Muscle layer of colon (tissue), 2 donors: ENCODE data around the gene GPC3.

ENCODE experiments used
- H3K27ac ChIP-seq: one replicate; pipeline ENCODE4 v1.7.0; 2013; ENCODE audit warnings: low read depth, mild to moderate bottlenecking, low read length, moderate library complexity
- H3K27me3 ChIP-seq, 2 donors: one replicate each; pipeline ENCODE4 v1.7.0; 2013; ENCODE audit warnings: low read length in 2 of 2, mild to moderate bottlenecking in 2 of 2; ENCODE audit not compliant: insufficient read depth in 2 of 2, control insufficient read depth in 1 of 2
- H3K36me3 ChIP-seq: one replicate; pipeline ENCODE4 v1.7.0; 2013; ENCODE audit warnings: mild to moderate bottlenecking, low read length; ENCODE audit not compliant: insufficient read depth
- H3K4me1 ChIP-seq: one replicate; pipeline ENCODE4 v1.7.0; 2013; ENCODE audit warnings: mild to moderate bottlenecking, low read length; ENCODE audit not compliant: insufficient read depth
- H3K4me3 ChIP-seq, 2 donors: one replicate each; pipeline ENCODE4 v1.7.0; 2013; ENCODE audit warnings: low read length in 2 of 2, low read depth in 1 of 2, mild to moderate bottlenecking in 1 of 2, moderate library complexity in 1 of 2
- H3K9ac ChIP-seq: one replicate; pipeline ENCODE4 v1.7.0; 2013; ENCODE audit warnings: low read length
- H3K9me3 ChIP-seq: one replicate; pipeline ENCODE4 v1.7.0; 2013; ENCODE audit warnings: mild to moderate bottlenecking, low read length
- donor health status: abdominal sarcoma.
- donor health status: Adenocarcinoma of cecum.

Gene GPC3

DNA sequence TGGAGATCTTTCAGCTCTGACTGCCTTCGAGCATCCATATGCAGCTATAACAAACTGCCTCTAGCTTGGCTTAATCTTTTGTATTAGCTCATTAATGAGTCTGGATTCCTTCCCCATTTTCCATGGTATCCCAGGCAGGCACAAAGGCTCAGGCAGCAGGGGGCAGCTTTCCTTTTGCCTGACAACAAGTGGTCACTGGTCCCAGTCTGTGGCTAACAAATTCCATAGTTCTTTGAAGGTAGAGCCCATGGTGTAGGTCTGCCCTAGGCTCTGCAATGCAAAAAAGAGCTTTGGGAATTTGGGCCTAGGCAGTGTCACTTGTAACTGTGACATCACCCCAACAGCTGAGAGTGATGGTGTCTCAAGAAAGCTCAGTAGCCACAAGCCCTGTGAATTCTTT, 335.7 kb downstream of the GPC3 start:
- Histone ChIP-seq H3K9ac (no peak overlapping the region), H3K36me3 (no peaks in the 10 kb centered on the region), H3K4me1 (peaks cover 3% of the 10 kb centered on the region), H3K27me3 (no peaks in the 10 kb centered on the region), H3K27ac (no peak overlapping the region), H3K4me3 (no peak overlapping the region), H3K9me3 (no peaks in the 10 kb centered on the region)

DNA sequence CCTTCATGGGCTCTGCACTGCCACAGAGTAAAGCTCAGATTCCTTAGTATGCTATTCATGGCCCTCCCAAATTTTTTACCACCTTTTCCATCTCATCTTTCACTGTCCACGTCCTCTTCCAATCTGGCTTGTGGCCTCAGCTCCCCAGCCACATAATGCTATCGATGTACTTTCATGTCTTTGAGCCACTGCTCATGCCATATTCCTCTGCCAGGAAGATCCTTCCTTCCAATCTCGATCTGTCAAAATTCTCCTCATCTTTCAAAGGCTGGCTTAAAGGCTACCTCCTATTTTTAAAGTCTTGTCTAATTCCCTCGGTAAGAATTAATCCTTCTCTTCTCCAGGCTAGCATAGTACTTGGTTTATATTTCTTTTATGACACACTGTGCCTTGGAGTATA, 336.8 kb downstream of the GPC3 start:
- no peaks in the 10 kb centered on the region for H3K27me3 ChIP-seq
- H3K27ac ChIP-seq, result no peak overlapping the region

DNA sequence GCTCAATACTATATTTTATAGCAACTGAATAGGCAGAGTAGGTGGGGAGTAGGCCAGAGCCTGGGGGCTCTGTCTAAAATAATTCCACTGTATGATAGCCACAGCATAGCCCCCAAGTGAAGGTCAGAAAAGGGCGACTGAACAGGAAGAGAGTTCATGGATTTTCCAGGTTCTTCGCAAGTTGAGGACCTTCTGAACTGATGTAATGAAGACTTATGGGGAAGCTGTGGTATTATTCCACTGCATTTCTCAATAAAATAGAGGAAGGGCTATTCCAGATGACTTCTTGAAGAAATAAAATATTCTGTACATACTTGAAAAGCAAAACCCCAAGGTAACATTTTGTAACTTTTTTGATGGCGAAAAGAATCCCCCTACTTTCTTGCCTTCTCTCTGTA, 338.7 kb downstream of the GPC3 start:
- Histone ChIP-seq H3K9ac (no peak overlapping the region), H3K36me3 (no peaks in the 10 kb centered on the region), H3K27ac (no peak overlapping the region), H3K4me3 (no peak overlapping the region), H3K4me1 (peaks cover 3% of the 10 kb centered on the region), H3K27me3 (no peaks in the 10 kb centered on the region), H3K9me3 (no peaks in the 10 kb centered on the region)

More for the DNA sequence above, 336.8 kb downstream of the GPC3 start:
- H3K36me3 ChIP-seq, result no peaks in the 10 kb centered on the region
- peaks cover 3% of the 10 kb centered on the region for H3K4me1 ChIP-seq
- H3K9ac ChIP-seq, result no peak overlapping the region
- no peaks in the 10 kb centered on the region for H3K9me3 ChIP-seq
- H3K4me3 ChIP-seq, result no peak overlapping the region

DNA sequence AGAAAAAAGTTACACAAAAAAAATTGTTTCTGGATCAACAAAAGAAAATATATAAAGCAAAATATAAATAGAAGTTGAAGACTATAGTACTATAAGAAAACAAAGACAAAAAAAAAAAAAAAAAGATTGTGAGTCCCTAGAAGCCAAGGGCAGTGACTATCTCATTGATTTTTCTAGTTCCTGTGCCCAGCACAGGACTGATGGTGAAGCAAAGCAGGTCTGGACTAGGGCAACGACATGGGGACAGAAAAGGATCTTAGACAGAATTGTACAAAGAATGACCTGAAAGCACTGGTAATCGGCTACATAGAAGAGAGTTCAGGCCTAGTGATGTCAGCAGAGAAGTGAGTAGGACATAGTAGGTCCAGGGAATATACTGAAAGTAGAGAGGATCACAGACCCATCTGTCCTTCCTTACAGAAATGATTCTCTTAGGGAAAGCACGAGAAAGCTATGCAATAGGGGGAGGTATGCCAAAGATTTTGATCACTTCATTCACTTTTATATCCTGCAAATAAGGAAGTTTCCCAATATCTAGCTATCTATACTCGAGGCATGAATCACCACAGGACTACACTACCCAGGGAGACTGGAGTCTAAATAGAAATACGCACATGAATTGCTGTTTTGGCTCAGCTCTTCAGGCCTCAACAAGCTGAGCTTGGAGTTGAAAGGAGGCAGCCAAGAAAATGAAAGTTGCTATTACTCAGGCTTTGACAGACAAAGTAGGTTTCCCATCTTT, 339.2 kb downstream of the GPC3 start:
- H3K27me3 ChIP-seq, result no peaks in the 10 kb centered on the region
- no peak overlapping the region for H3K9ac ChIP-seq
- H3K27ac ChIP-seq, result no peak overlapping the region
- no peaks in the 10 kb centered on the region for H3K9me3 ChIP-seq
- H3K4me1 ChIP-seq, result peaks cover 3% of the 10 kb centered on the region
- H3K4me3 ChIP-seq, result no peak overlapping the region
- H3K36me3 ChIP-seq, result no peaks in the 10 kb centered on the region

DNA sequence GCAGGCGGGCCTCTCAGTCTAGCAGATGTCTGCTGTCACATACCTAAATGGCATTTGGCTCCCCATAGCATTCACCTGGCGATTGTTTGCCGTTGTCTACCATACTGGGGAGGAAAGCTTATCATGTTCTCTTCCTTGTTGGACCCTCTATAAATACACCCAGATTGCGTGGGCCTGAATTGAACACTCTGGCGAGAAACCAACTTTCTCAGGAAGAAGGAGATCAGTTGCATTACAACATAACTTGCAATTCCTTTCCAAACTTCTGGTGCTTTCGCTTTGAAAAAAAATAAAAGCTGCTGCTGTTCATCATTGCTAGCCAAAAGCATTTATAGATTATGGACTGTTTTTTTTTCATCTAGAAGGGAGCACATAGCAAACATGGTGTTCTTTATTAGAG, 340.1 kb downstream of the GPC3 start:
- Histone ChIP-seq H3K27ac (no peak overlapping the region), H3K9me3 (no peaks in the 10 kb centered on the region), H3K4me1 (peaks cover 3% of the 10 kb centered on the region), H3K9ac (no peak overlapping the region), H3K4me3 (no peak overlapping the region), H3K36me3 (no peaks in the 10 kb centered on the region), H3K27me3 (no peaks in the 10 kb centered on the region)

DNA sequence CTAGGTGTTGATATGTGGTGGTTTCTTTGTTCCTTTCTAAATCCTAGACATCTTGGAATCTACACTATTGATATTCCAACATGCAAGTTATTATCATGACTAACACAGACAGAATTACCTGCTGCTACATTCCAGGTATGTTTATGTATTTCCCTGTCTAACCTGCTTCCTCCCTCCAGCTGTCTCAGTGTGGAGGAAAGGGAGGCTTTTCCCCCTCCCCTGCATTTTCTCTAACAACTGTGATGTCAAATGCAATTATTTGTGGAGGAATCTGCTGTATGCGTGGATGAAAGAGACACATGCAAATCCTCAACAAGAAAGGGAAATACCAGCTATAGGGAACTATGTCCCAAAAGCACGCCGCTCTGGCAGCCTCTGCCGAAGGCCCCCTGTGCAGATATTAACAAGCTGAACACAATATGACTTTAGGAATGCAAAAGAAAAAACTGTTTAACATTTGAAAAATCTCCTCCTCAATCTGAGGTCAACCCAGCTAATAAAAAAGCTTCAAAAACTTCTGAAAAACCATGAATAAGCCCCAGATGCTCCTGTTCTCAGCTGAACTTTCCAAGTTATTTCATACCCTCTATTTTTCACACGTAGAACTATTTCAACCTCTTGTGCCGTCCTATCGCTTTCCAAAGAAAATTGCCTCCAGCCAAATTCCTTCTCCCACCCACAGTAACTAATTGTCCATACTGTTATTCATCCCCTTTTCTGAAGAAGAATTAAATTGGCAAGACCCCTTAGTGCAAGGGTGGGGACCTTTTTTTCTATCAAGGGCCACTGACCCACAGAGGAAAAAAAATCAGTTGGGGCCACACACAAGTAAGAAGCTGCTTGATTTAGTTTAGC, 345.0 kb downstream of the GPC3 start:
- no peaks in the 10 kb centered on the region for H3K36me3 ChIP-seq

DNA sequence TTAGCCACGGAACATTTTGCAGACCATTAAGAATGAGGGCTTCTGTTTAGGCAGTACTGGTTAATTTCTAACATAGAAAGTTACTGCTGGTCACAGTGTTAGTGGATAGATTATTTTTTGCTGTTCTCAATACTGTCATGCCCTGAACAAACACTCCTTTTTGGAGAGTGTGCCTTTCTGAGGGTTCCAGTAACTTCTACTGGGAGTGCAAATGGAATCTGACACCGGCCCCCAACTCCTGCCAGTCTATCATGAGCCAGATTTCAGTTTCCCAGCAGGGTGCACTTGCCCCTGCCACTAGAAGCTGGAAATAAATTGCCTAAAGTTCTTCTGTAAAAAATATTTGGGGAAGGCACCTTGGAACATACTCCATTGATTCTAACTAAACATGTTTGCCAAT, 345.7 kb downstream of the GPC3 start:
- no peaks in the 10 kb centered on the region for H3K36me3 ChIP-seq
- no peak overlapping the region for H3K4me3 ChIP-seq
- no peaks in the 10 kb centered on the region for H3K27me3 ChIP-seq
- H3K27ac ChIP-seq, result no peak overlapping the region
- H3K9me3 ChIP-seq, result no peaks in the 10 kb centered on the region
- no peaks in the 10 kb centered on the region for H3K4me1 ChIP-seq
- H3K9ac ChIP-seq, result no peak overlapping the region

More for the DNA sequence above, 345.0 kb downstream of the GPC3 start:
- no peak overlapping the region for H3K27ac ChIP-seq
- H3K9me3 ChIP-seq, result no peaks in the 10 kb centered on the region
- H3K9ac ChIP-seq, result no peak overlapping the region
- no peaks in the 10 kb centered on the region for H3K27me3 ChIP-seq
- no peaks in the 10 kb centered on the region for H3K4me1 ChIP-seq
- no peak overlapping the region for H3K4me3 ChIP-seq

DNA sequence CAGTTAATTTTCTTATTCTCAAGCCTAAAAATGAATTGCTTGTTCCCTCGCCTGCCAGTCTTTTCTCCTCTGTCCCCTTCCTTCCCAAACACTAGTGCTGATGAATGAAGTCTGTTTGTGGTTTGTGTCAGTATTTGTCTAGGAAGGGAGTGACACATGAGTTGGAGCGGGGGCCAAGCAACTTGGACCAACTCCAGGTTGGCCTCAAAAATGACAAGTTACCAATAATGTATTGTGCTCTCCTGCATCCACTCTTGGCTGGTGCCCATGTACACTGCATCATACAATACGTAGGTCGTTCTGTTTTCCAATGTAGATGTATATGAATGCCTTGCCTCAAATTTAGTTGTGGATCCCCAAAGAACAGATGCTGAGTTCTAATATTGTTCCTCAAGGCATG, 347.1 kb downstream of the GPC3 start:
- Histone ChIP-seq H3K9me3 (no peaks in the 10 kb centered on the region), H3K27ac (no peak overlapping the region), H3K27me3 (no peaks in the 10 kb centered on the region), H3K9ac (no peak overlapping the region), H3K4me3 (no peak overlapping the region), H3K36me3 (no peaks in the 10 kb centered on the region), H3K4me1 (no peaks in the 10 kb centered on the region)

DNA sequence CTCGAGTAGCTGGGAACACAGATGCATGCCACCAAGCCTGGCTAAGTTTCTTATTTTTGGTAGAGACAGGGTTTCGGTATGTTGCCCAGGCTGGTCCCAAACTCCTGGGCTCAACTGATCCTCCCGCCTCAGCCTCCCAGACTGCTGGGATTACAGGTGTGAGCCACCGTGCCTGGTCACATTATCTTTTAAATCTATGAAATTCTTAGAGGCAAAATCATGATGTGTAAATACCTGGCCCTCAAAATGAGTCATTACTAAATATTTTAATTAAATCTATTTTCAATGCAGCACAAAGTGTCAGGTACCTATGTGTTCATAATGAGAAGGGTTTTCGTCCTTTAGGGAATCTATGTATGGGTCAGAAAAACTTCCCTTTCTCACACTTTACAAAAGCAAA, 347.6 kb downstream of the GPC3 start:
- Histone ChIP-seq H3K27ac (no peak overlapping the region), H3K27me3 (no peaks in the 10 kb centered on the region), H3K9me3 (no peaks in the 10 kb centered on the region), H3K36me3 (no peaks in the 10 kb centered on the region), H3K9ac (no peak overlapping the region), H3K4me1 (no peaks in the 10 kb centered on the region), H3K4me3 (no peak overlapping the region)

DNA sequence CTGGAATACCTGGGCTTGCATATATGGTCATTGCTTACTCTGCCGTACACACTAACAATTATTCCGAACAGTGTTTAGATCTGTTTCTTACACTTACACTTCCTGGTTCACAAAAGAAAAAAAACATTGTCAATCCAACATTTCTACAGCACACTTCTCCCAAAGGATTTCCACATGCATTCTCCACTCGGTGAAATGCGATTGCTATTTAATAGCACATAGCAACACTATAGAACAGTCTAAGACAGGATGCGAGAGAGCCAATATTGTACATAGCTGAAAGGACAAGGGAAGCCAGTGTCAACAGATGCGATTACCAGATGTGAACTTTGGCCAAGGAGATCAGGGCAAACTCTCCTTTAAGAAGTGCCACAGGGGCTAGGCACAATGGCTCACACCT, 349.4 kb downstream of the GPC3 start:
- Histone ChIP-seq H3K9ac (no peak overlapping the region), H3K36me3 (no peaks in the 10 kb centered on the region), H3K27me3 (no peaks in the 10 kb centered on the region), H3K4me1 (no peaks in the 10 kb centered on the region), H3K9me3 (no peaks in the 10 kb centered on the region), H3K4me3 (no peak overlapping the region), H3K27ac (no peak overlapping the region)

DNA sequence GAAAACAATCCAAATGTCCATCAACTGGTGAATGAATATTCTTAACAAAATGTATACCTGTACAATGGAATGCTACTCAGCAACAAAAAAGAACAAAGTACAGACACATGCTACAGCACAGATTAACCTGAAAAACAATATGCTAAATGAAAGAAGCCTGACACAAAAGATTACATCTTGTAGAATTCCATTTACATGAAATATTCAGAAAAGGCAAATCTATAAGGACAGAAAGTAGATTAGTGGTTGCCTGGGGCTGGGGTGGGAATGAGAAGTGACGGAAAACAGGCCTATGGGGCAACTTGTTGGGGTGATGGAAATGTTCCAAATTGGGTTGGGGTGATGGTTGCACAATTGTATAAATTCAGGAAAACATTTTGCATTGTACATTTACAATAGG, 351.0 kb downstream of the GPC3 start:
- no peaks in the 10 kb centered on the region for H3K27me3 ChIP-seq

More for the DNA sequence above, 351.0 kb downstream of the GPC3 start:
- H3K9ac ChIP-seq, result no peak overlapping the region
- H3K36me3 ChIP-seq, result no peaks in the 10 kb centered on the region
- H3K4me1 ChIP-seq, result no peaks in the 10 kb centered on the region
- no peaks in the 10 kb centered on the region for H3K9me3 ChIP-seq
- no peak overlapping the region for H3K4me3 ChIP-seq
- H3K27ac ChIP-seq, result no peak overlapping the region
